Fibroblast of peridontal ligament (primary cell): ENCODE results near the gene GPBP1.

Source experiments
- DNase-seq: peaks from one replicate; pipeline ENCODE4 v3.0.0-alpha.2; 2010; ENCODE audit errors: extremely low read depth

Gene GPBP1

GRCh38 chr5:57211039-57211438 lies 37.2 kb downstream of the GPBP1 start:
- no peak for DNase-seq

- peak; percentile 40 for DNase-seq
These were observed 41.9 kb downstream of the GPBP1 start for GRCh38 chr5:57215629-57216195.

GRCh38 chr5:57216714-57217113 lies 42.9 kb downstream of the GPBP1 start:
- DNase-seq: peak; percentile 69

- no peak for DNase-seq
These were observed 45.5 kb downstream of the GPBP1 start for GRCh38 chr5:57219386-57219785.

GRCh38 chr5:57221049-57221568 lies 47.2 kb downstream of the GPBP1 start:
- DNase-seq: peak; percentile 86

GRCh38 chr5:57225553-57225952 lies 51.7 kb downstream of the GPBP1 start:
- no peak for DNase-seq

- no peak for DNase-seq
These were observed 55.5 kb downstream of the GPBP1 start for GRCh38 chr5:57229313-57229712.

- no peak for DNase-seq
These were observed 57.7 kb downstream of the GPBP1 start for GRCh38 chr5:57231607-57232006.

GRCh38 chr5:57232293-57233033 lies 58.6 kb downstream of the GPBP1 start:
- DNase-seq: no peak

- DNase-seq: no peak
These were observed 69.7 kb downstream of the GPBP1 start for GRCh38 chr5:57243286-57244137.

GRCh38 chr5:57244331-57244730 lies 70.5 kb downstream of the GPBP1 start:
- DNase-seq: no peak

GRCh38 chr5:57246426-57246825 lies 72.6 kb downstream of the GPBP1 start:
- no peak for DNase-seq

- no peak for DNase-seq
These were observed 73.9 kb downstream of the GPBP1 start for GRCh38 chr5:57247765-57248164.

GRCh38 chr5:57249265-57249874 lies 75.5 kb downstream of the GPBP1 start:
- no peak for DNase-seq

- no peak for DNase-seq
These were observed 84.2 kb downstream of the GPBP1 start for GRCh38 chr5:57258052-57258451.

GRCh38 chr5:57258943-57259342 lies 85.1 kb downstream of the GPBP1 start:
- DNase-seq: no peak

- DNase-seq: peak; percentile 10
These were observed 85.8 kb downstream of the GPBP1 start for GRCh38 chr5:57259704-57260103.

- DNase-seq: no peak
These were observed 88.7 kb downstream of the GPBP1 start for GRCh38 chr5:57262541-57262940.

- DNase-seq: no peak
These were observed 93.9 kb downstream of the GPBP1 start for GRCh38 chr5:57267805-57268204.

- no peak for DNase-seq
These were observed 102.5 kb downstream of the GPBP1 start for GRCh38 chr5:57276353-57276752.

- DNase-seq: peak; percentile 61
These were observed 103.2 kb downstream of the GPBP1 start for GRCh38 chr5:57277085-57277484.

- no peak for DNase-seq
These were observed 107.0 kb downstream of the GPBP1 start for GRCh38 chr5:57280853-57281252.
